K562 (cell line): ENCODE data around the gene FASN. TPM values are rescaled to one million over a fixed set of nuclear protein-coding genes. Genes with fewer than 3 reads are reported as not detected.

Source experiments
- HDAC8 ChIP-seq: fragments of 450-650 bp; IDR thresholded peaks from 2 replicates; pipeline ENCODE4 v1.6.1; 2016; ENCODE audit warnings: mild to moderate bottlenecking, missing genetic modification characterization, moderate library complexity, missing compliant biosample characterization
- HNRNPL ChIP-seq: fragments of 200-400 bp; formaldehyde crosslinking; IDR thresholded peaks from 2 replicates; pipeline ENCODE4 v1.6.1; 2017; ENCODE audit warnings: low read depth, mild to moderate bottlenecking, low read length
- POLR2A ChIP-seq: fragments of 450-650 bp; conservative IDR thresholded peaks from 2 replicates; pipeline ENCODE4 v1.6.1; 2016
- RBFOX2 ChIP-seq: fragments of 200-400 bp; formaldehyde crosslinking; IDR thresholded peaks from 2 replicates; pipeline ENCODE4 v1.6.1; 2017; ENCODE audit warnings: low read depth, mild to moderate bottlenecking, low read length, moderate library complexity
- SP2 ChIP-seq: IDR thresholded peaks from 2 replicates; pipeline ENCODE4 v1.6.1; 2011; ENCODE audit warnings: mild to moderate bottlenecking, low read depth, low read length, moderate library complexity; ENCODE audit not compliant: poor library complexity, severe bottlenecking; ENCODE audit errors: extremely low read depth
- SUPT5H ChIP-seq: fragments of 450-650 bp; IDR thresholded peaks from 2 replicates; pipeline ENCODE4 v1.6.1; 2016
- TCF3 ChIP-seq: sonication (generic); formaldehyde crosslinking; IDR thresholded peaks from 2 replicates; pipeline ENCODE4 v1.4.0; 2020; ENCODE audit warnings: mild to moderate bottlenecking, missing genetic modification reagents
- ZNF354B ChIP-seq: fragments of 250-450 bp; sonication (Bioruptor Pico); IDR thresholded peaks from 2 replicates; pipeline ENCODE4 v1.4.0; 2020
- ZNF445 ChIP-seq: fragments of 250-450 bp; sonication (Bioruptor Pico); IDR thresholded peaks from 2 replicates; pipeline ENCODE4 v1.4.0; 2020; ENCODE audit warnings: low read depth, mild to moderate bottlenecking, moderate library complexity
- polyA plus RNA-seq, 8 experiments: library from polyadenylated mRNA; depleted of rRNA in 4 of 8; stranded (reverse) in 5 of 8; unstranded in 3 of 8; fragments of >200 nt; fragmentation: Nextera tagmentation in 2 of 8; fragmentation: Illumina TruSeq in 1 of 8; extraction: Ambion mirVana in 2 of 8; extraction: Trizol in 1 of 8; gene quantifications; 2 replicates each; pipeline versions ENCODE4 v1.2.1 to v1.2.3, GENCODE V29; 2011 to 2014; ENCODE audit warnings: inconsistent platforms in 1 of 8, missing spikeins in 1 of 8
- total RNA-seq, 7 experiments: library from RNA; depleted of rRNA in 6 of 7; stranded (reverse); fragments of >200 nt in 6 of 7; fragmentation: Illumina TruSeq in 2 of 7; extraction: Trizol in 2 of 7; gene quantifications; 2 replicates each; pipeline versions ENCODE4 v1.2.1 to v1.2.3, GENCODE V29; 2011 to 2021; ENCODE audit warnings: low replicate concordance in 1 of 7
- TF ChIP-seq, protein P1 (sequence below): fragments of 250-450 bp; sonication (Bioruptor Pico); IDR thresholded peaks from 2 replicates; pipeline ENCODE4 v1.9.0; 2021; ENCODE audit warnings: mild to moderate bottlenecking, inconsistent platforms
- TF ChIP-seq, protein P2 (sequence below), 2 experiments: fragments of 450-650 bp in 1 of 2; IDR thresholded peaks; 2 replicates each; pipeline ENCODE4 v1.6.1; 2011 to 2017; ENCODE audit warnings: low read depth in 2 of 2, antibody characterized with exemption in 1 of 2, borderline replicate concordance in 1 of 2, low read length in 1 of 2, mild to moderate bottlenecking in 1 of 2, mixed read lengths in 1 of 2; ENCODE audit not compliant: control insufficient read depth in 1 of 2

FASN gene
- total and polyA plus RNA-seq, 9 of the 15 experiments (the other 6 are each of a cell fraction or from before 2014, with no cell fraction given) = 0.15 to 663 (median 49.9) TPM

DNA sequence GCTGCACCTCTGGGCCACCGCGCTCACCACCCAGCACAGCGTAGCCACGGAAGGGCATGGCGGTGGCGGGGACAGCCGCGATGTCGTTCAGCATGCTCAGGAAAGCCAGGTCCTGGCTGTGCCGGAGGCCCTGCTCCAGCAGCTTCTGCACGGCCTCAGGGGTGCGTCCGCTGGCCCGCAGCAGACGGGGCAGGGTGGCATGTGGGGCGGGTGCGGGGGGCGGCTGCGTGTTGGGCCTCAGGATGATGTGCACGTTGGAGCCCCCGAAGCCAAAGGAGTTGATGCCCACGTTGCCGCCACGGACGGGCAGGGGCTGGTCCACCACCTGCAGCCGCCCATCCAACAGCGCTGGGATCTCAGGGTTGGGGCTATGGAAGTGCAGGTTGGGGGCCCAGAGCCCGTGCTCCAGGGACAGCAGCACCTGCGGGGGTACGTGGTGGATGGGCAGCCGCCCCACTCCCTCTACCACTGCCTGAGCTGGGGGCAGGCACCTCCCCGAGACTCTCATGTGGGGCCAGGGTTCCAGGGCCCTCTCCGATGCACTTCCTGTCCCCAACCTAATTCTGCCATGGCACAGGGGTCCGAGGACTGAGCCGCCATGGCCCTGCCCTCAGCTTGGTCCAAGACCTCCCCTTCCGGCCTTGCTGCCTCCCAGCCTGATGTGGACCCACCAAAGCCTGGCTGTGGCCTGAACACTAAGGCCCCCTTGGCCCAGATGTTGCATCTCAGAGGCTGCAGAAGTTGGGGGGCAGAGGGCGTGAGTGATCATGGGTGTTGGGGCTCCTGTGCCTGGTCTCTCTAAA, 6.6 kb downstream of the FASN start (continued):
- TF ChIP-seq, protein P1, sequence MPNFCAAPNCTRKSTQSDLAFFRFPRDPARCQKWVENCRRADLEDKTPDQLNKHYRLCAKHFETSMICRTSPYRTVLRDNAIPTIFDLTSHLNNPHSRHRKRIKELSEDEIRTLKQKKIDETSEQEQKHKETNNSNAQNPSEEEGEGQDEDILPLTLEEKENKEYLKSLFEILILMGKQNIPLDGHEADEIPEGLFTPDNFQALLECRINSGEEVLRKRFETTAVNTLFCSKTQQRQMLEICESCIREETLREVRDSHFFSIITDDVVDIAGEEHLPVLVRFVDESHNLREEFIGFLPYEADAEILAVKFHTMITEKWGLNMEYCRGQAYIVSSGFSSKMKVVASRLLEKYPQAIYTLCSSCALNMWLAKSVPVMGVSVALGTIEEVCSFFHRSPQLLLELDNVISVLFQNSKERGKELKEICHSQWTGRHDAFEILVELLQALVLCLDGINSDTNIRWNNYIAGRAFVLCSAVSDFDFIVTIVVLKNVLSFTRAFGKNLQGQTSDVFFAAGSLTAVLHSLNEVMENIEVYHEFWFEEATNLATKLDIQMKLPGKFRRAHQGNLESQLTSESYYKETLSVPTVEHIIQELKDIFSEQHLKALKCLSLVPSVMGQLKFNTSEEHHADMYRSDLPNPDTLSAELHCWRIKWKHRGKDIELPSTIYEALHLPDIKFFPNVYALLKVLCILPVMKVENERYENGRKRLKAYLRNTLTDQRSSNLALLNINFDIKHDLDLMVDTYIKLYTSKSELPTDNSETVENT (CRISPR knock-in tag) = no peak
- TF ChIP-seq HNRNPL (peak; percentile 77), TCF3 (CRISPR knock-in tag) (no peak), POLR2A (peak; percentile 51), RBFOX2 (peak; percentile 75), ZNF354B (CRISPR knock-in tag) (no peak), HDAC8 (tag) (no peak), SUPT5H (peak; percentile 4), SP2 (no peak), ZNF445 (CRISPR knock-in tag) (no peak)
- TF ChIP-seq, protein P2, sequence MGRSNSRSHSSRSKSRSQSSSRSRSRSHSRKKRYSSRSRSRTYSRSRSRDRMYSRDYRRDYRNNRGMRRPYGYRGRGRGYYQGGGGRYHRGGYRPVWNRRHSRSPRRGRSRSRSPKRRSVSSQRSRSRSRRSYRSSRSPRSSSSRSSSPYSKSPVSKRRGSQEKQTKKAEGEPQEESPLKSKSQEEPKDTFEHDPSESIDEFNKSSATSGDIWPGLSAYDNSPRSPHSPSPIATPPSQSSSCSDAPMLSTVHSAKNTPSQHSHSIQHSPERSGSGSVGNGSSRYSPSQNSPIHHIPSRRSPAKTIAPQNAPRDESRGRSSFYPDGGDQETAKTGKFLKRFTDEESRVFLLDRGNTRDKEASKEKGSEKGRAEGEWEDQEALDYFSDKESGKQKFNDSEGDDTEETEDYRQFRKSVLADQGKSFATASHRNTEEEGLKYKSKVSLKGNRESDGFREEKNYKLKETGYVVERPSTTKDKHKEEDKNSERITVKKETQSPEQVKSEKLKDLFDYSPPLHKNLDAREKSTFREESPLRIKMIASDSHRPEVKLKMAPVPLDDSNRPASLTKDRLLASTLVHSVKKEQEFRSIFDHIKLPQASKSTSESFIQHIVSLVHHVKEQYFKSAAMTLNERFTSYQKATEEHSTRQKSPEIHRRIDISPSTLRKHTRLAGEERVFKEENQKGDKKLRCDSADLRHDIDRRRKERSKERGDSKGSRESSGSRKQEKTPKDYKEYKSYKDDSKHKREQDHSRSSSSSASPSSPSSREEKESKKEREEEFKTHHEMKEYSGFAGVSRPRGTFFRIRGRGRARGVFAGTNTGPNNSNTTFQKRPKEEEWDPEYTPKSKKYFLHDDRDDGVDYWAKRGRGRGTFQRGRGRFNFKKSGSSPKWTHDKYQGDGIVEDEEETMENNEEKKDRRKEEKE (IDR thresholded peaks at IDR 0.05; ENCODE audit: borderline replicate concordance in 1 of 2, control insufficient read depth in 1 of 2, low read depth in 2 of 2, low read length in 1 of 2) = no peak
- TF ChIP-seq, all 486 proteins: peak for 8
